Stimulated activated CD4-positive, alpha-beta T cell treated with anti-CD3 and anti-CD28 coated beads, Interleukin-15, amount 100 ng/mL, for 48 hours (primary cell): ENCODE data around the gene MYH4.

Experiments used
- DNase-seq, 2 donors: peaks; one replicate each; pipeline ENCODE4 v3.0.0-alpha.2; 2020; ENCODE audit warnings: low read depth in 2 of 2

Gene MYH4

DNA sequence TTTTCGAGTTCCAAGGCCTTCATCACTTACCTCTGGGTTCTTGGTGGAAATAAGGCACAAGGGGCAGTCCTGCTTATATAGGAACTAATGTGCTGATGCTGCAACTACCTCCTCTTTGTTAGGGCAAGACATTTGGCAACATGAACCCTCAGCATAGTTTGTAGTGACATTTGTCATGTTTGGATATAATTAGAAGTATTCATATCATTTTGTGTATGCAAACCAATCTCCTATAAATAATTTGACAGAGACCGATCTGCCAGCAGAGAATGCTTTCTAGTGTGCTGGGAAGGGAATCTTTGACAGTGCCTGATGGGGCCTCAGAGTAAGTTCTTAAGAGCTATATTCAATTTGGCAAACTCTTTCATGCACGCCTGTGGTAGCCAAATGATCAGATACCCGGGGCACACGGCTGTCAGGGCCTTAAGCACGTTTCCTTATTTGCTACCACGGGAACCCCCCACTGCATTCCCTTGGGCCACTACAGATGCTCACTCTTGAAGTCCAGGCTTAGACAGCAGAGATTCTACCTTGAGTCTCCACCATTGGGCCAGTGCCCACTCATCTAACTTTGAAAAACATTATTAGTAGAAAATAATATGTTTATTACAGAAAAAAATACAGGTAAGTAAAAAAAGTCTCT lies 47.3 kb downstream of the MYH4 start, which contains the start of gene MYH8:
TSS of gene MYH8 (minus strand) at position 51 of the 643 bp plus-strand sequence. CDS start 1,723 bp downstream, outside the sequence.
- no peak for DNase-seq

DNA sequence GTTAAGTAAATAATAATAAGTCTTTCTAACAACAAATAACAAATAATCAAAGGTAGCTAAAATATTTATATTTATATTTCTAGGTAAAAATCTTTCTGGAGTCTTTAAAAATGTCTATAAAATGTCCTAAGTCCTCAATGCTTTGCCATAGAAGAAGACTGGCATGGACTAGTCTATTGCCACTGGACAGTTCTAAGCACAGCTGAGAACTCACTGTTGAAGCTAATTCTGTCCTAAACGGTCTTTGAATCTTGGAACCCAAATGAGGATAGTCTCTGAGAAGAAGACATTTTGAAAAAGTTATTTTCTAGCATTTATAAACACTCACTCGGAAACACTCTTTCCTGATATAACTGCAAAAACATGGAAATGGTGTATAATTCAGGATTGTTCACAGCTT lies 48.1 kb downstream of the MYH4 start:
- DNase-seq, result no peak

DNA sequence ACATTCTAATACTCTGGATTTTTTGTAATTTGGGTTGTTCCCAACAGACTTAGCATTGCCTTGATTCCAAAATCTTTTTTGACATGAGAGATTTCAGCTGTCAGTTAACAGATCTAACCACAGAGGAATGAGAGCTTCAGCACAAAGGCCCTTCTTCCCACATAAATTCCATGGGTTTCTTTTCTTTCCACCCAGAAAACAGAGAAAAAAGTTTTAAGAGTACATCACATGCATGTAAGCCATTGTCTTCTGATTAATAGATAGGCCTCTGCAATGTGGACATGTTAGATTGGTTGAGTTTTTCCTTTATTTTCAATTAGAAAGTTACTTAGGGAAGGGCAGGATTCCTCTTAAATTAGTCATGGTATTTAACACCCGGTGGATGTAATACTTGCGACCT lies 48.5 kb downstream of the MYH4 start:
- DNase-seq, result no peak

DNA sequence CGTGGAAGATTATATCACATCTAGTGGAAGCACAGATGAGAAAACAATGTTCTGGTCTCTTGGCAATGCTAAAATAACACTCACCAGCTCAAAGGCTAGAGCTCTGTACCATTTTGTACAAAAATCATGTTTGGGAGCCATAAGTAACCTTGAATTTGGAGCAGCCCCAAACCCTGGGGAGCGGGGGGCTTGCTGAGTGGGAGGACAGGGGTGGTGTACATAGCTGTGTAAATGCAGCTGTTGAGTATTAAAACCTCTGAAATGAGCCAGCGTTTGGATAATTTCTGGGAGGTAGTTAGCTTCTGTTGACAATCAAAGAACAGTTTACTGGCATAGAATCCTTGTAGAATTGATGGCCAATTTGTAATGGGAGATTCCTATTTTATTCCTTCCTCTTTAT lies 51.9 kb downstream of the MYH4 start:
- no peak for DNase-seq

DNA sequence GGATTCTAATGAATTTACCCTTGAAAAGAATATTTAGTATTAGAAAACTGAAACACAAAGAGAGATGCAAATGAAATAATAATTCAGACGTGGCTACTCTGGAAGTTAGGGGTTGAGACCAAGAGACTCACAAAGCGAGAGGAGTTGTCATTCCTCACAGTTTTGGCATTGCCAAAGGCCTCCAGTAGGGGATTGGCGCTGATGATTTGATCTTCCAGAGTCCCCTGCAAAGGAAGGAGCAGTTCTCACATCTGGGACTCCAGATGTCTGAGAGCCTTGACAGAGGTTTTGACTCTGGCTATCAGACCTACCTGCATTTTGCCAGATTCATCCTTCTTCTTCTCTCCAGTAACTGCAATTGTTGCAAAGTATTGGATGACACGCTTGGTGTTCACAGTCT lies 54.2 kb downstream of the MYH4 start:
- no peak for DNase-seq

DNA sequence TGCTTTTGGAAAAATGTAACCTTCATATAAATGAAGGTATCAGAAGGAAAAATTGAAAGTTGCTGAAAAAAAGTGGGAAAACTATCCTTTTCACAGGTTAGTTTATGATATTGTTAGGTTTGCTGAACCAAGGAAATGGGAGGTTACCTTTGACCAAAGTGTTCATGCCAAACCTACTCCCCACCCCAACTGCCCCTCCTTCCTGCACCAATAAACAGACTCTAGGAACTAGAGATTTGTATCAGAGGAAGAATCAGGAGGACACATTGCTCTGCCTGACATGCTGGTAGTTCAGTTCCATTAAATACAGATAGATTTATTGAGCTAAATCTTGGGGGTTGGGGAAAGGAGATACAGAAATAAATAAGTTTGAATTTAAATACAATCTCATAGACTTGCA lies 65.8 kb downstream of the MYH4 start:
- DNase-seq, result no peak

DNA sequence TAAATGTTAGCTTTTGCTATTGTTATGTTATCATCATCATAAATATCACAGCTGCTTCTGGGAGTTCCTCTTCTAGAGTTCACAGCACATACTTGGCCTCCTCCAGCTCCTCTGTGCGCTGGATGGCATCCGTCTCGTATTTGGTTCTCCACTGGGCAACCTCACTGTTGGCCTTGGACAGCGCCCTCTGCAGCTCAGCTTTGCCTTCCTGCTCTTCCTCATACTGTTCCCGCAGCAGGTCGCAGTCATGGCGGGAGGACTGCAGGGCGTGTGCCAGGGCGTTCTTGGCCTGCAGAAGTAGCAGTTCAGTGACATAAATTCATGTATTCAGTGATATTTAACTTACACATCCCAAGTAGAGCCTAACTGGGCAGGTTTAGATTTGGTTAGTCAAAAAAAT lies 71.0 kb downstream of the MYH4 start:
- DNase-seq, result no peak

DNA sequence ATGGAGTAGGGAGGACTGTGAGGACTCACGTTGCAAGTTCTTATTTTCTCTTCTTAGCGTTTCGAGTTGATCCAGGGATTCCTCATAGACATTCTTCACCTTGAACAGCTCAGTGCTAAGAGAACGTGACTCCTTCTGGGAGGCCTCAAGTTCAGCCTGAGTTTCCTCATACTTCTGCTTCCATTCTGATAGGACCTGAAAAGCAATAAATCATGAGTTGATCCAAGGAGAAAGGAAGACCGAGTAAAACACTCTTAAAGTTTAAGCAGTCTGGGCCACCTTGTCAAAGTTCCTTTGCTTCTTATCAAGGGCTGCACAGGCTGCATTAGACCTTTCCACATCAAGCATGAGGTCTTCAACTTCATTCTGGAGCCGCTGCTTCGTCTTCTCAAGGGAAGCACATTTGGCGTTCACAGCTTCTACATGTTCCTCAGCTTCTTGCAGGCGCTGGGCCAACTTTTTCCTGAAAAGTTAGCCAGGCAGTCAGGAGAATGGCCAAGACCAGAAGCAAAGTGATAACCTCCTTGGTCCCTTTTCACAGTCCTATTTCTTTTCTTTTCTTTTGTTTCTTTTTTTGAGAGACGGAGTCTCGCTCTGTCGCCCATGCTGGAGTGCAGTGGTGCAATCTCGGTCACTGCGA lies 72.7 kb downstream of the MYH4 start:
- no peak for DNase-seq

DNA sequence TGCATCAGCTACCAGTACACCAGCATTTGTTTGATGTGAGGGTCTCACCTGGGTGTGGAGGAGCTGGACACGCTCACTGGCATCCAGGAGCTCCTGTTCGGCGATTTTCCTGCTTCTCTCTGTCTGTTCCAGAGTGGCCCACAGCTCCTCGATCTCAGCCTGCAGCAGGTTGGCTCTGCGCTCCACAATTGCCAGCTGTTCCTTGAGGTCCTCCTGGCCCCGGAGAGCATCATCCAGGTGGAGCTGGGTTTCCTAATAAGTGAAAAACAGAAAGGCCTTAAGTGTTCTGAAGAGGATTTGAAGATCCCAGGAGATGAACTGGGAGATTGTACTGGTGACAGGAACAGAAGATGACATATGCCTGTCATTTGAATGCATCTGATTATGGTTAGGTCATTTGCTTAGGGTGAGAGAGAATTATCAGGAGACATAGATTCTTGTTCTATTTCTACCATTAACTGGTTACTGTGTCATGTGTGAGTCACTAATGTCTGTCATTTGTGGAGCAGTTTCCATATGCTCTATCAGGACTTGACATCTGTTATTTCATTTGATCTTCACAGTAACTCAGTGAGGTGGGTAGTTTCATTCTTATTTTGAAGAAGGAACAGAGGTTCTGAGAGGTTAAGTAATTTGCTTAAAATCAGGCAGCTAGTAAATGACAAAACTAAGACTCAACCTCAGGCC lies 75.0 kb downstream of the MYH4 start:
- no peak for DNase-seq
